ENCODE results near the gene MISP3.

The MISP3 gene

DNA sequence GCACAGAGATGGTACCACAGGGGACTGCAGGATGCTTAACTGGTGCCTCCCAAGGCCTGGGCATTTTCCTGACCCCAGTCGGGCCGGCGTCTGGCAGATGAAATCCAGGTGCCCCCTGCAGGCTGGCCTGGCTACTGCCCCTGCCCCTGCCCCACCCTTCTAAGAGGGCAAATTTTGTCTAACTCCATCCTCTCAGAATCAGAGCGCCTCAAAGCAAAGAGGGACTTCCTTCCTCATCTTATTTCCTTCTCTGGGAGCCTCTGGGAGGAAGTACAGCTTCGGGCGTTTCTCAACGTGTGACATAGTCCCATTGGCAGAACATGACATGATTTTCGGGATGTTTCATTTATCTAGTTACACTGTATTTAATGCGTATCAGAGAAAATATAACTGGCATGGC, 42.3 kb downstream of the MISP3 start:
- TF ChIP-seq CTCF (IDR thresholded peaks at IDR 0.05; ENCODE audit: low read length): peak; percentile 53
- TF ChIP-seq EZH2 (IDR thresholded peaks at IDR 0.05; ENCODE audit: borderline replicate concordance, low read length): no peak
- no peaks in the 10 kb centered on the region for H3K9me2 ChIP-seq (ENCODE audit: low read depth, low read length)
- H3K27me3 ChIP-seq (ENCODE audit: insufficient read depth, low read length): no peaks in the 10 kb centered on the region
- H3K36me3 ChIP-seq (ENCODE audit: insufficient read depth, low read length): no peaks in the 10 kb centered on the region
- H3K4me3 ChIP-seq (ENCODE audit: low read depth, low read length, poor library complexity, severe bottlenecking): no peak overlapping the region
- no peak overlapping the region for H3K4me2 ChIP-seq (ENCODE audit: low read length)
- no peak overlapping the region for H2AFZ ChIP-seq (ENCODE audit: low read length)
- H4K20me1 ChIP-seq (ENCODE audit: insufficient read depth, low read length): no peaks in the 10 kb centered on the region
- 0 out of 2 replicates have a peak, but pooled peaks cover 4% of the 10 kb centered on the region for H3F3A ChIP-seq (ENCODE audit: insufficient read depth, low read length)
- no peak overlapping the region for H3K9ac ChIP-seq (ENCODE audit: low read length)
- H3K27ac ChIP-seq (ENCODE audit: low read depth, low read length, poor library complexity, severe bottlenecking): no peak overlapping the region
- peaks cover 51% of the 10 kb centered on the region for H3K4me1 ChIP-seq (ENCODE audit: insufficient read depth, low read length, severe bottlenecking)
- no peaks in the 10 kb centered on the region for H3K79me2 ChIP-seq (ENCODE audit: insufficient read depth, low read length)
- no peaks in the 10 kb centered on the region for H3K9me3 ChIP-seq (ENCODE audit: low read length)

- Histone ChIP-seq H3K27ac (ENCODE audit: low read depth, low read length, poor library complexity, severe bottlenecking) (no peak overlapping the region), H3K9me2 (ENCODE audit: low read depth, low read length) (no peaks in the 10 kb centered on the region), H4K20me1 (ENCODE audit: insufficient read depth, low read length) (no peaks in the 10 kb centered on the region), H3K4me2 (ENCODE audit: low read length) (peak overlapping the region; percentile 96), H3F3A (ENCODE audit: insufficient read depth, low read length) (0 out of 2 replicates have a peak, but pooled peaks cover 4% of the 10 kb centered on the region), H3K4me1 (ENCODE audit: insufficient read depth, low read length, severe bottlenecking) (peaks cover 51% of the 10 kb centered on the region), H3K9me3 (ENCODE audit: low read length) (no peaks in the 10 kb centered on the region), H3K9ac (ENCODE audit: low read length) (peak overlapping the region; percentile 80; the same call in 1 of the 2 replicates), H3K4me3 (ENCODE audit: low read depth, low read length, poor library complexity, severe bottlenecking) (peak overlapping the region; percentile 88), H3K36me3 (ENCODE audit: insufficient read depth, low read length) (no peaks in the 10 kb centered on the region), H3K27me3 (ENCODE audit: insufficient read depth, low read length) (no peaks in the 10 kb centered on the region), H3K79me2 (ENCODE audit: insufficient read depth, low read length) (no peaks in the 10 kb centered on the region), H2AFZ (ENCODE audit: low read length) (no peak overlapping the region)
- TF ChIP-seq CTCF (IDR thresholded peaks at IDR 0.05; ENCODE audit: low read length) (no peak), EZH2 (IDR thresholded peaks at IDR 0.05; ENCODE audit: borderline replicate concordance, low read length) (no peak)
These were observed 43.2 kb downstream of the MISP3 start for GRCh38 chr19:14115756-14116155.

DNA sequence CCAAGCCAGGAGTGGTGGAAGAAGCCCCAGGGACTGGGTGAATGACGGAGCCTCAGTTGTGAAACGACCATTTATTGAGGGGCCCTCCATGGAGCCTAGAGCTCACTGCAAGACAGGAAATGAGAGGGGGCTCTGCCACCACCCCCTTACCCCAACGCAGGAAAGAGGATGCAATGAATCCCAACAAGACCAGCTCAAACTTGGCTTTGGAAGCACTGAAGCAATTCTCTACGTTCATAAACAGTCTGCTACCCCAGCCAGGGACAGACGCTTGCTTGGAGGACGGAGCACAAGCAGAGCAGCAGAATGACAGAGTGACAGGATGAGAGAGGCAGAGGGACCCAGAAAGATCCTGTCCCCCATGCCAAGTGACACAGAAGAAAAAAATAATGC, 43.9 kb downstream of the MISP3 start:
- TF ChIP-seq EZH2 (IDR thresholded peaks at IDR 0.05; ENCODE audit: borderline replicate concordance, low read length) (no peak), CTCF (IDR thresholded peaks at IDR 0.05; ENCODE audit: low read length) (no peak)
- Histone ChIP-seq H3K36me3 (ENCODE audit: insufficient read depth, low read length) (no peaks in the 10 kb centered on the region), H2AFZ (ENCODE audit: low read length) (no peak overlapping the region), H3K4me3 (ENCODE audit: low read depth, low read length, poor library complexity, severe bottlenecking) (peak overlapping the region; percentile 88), H3F3A (ENCODE audit: insufficient read depth, low read length) (0 out of 2 replicates have a peak, but pooled peaks cover 4% of the 10 kb centered on the region), H3K9ac (ENCODE audit: low read length) (peak overlapping the region; percentile 80), H3K9me2 (ENCODE audit: low read depth, low read length) (no peaks in the 10 kb centered on the region), H3K4me1 (ENCODE audit: insufficient read depth, low read length, severe bottlenecking) (peaks cover 51% of the 10 kb centered on the region), H3K27ac (ENCODE audit: low read depth, low read length, poor library complexity, severe bottlenecking) (no peak overlapping the region), H3K27me3 (ENCODE audit: insufficient read depth, low read length) (no peaks in the 10 kb centered on the region), H3K79me2 (ENCODE audit: insufficient read depth, low read length) (no peaks in the 10 kb centered on the region), H3K4me2 (ENCODE audit: low read length) (peak overlapping the region; percentile 96), H4K20me1 (ENCODE audit: insufficient read depth, low read length) (no peaks in the 10 kb centered on the region), H3K9me3 (ENCODE audit: low read length) (no peaks in the 10 kb centered on the region)

All from OCI-LY1 (cell line).